Activated T-cell treated with anti-CD3 and anti-CD28 coated beads for 4 hours (primary cell): ENCODE data around the gene CFAP61.

Experiments
- DNase-seq: peaks from one replicate; pipeline ENCODE4 v3.0.0-alpha.2; 2020

Gene CFAP61

DNA sequence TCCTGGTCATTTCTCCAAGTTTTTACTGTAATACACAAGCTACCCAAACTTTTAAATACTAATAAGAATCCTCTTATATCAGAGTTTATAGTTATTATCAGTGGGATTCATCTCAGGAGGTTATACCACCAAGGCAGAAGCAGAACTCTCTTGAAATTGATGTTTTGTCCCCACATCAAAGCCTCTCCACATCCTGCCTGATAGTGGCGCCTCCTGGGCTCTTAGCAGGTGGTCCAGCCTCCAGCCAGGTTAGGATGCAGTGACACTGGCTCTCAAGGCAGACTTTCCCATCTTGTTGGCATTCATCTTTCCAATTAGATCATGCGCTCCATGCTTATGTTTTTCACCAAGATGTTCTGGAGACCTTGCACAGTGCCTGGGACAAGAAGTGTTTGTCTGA, 233.7 kb downstream of the CFAP61 start:
- DNase-seq, result no peak

DNA sequence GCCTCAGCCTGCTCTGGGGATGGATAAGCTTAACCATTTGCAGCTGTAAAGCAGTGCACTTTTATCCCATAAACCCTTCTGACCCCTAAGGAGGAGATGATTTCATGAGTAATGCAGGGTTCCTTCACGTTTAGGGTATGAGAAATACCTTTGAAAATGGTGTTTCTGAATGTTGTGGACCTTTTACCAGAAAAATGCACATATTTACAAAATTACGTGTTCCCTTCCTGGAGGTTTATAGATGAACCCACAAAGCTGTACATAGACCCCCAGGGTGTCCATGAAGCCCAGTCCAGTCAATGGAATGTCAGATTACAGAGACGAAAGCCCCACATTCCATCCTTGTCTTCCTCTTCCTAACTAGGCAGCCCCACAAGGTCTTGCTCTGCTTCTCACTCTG, 237.0 kb downstream of the CFAP61 start:
- no peak for DNase-seq

DNA sequence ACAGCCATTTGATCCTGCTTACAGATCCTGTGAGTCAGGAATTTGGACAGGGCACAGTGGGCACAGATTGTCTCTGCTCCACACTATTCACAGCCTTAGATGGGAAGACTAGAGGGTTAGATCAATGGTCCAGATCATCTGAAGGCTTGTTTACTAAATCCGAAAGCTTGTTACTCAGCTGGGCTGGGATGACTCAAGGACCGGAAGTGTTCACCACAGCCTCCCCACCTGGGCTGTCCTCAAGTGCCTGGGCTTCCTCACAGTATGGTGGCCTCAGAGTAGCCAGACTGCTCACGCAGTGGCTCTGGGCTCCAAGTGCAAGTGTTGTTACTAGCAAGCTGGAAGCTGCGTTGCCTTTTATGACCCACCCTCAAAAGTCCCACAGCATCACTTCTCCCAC, 240.1 kb downstream of the CFAP61 start:
- DNase-seq, result no peak

DNA sequence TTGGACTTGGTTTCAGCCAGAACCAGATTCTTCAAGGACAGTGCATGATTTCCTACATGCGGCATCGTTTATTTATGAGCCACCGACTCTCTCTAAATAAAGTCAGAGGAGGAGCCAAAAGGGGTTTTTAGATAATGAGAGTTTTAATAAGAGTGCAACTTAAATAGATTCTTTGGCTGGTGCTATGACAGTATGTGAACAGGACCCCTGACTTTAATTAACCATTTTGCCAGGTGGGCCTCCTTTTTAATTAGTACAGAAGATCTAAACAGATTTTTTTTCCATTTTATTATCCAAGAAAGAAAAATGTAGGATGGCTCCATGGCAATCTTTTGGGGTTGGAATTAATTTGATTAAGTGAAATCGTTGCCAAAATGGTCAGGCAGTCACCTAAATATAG, 240.8 kb downstream of the CFAP61 start:
- no peak for DNase-seq

DNA sequence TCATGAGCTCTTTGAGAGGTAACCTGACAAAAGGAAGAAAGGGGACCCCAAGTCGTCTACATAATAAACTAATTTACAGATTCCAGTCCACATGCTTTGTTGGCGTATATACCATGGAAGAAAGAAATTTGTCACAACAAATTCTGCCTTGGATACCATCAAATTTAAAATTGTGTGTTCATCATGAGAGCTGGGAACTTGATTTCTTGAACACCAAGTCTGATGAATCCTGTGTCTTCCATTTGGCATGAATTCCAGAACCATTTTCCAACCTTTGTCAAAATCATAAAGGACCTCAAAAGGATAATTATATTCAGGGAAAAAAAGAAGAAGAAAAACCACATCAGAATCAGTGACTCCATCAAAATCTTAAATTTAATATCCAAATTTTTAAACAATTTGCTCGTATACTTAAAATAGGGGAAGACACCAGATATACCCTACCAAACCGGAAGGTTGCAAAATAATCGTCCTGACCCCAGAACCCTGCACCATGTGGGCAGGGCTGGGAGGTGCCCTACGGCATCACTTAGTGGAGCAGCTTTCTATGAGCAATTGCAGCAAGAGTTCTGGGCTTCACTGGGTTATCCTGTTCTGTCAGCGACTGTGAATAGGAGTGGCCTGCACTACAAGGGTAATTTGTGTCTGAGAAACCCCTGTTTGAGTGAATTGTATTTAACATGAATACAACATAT, 241.5 kb downstream of the CFAP61 start:
- no peak for DNase-seq

DNA sequence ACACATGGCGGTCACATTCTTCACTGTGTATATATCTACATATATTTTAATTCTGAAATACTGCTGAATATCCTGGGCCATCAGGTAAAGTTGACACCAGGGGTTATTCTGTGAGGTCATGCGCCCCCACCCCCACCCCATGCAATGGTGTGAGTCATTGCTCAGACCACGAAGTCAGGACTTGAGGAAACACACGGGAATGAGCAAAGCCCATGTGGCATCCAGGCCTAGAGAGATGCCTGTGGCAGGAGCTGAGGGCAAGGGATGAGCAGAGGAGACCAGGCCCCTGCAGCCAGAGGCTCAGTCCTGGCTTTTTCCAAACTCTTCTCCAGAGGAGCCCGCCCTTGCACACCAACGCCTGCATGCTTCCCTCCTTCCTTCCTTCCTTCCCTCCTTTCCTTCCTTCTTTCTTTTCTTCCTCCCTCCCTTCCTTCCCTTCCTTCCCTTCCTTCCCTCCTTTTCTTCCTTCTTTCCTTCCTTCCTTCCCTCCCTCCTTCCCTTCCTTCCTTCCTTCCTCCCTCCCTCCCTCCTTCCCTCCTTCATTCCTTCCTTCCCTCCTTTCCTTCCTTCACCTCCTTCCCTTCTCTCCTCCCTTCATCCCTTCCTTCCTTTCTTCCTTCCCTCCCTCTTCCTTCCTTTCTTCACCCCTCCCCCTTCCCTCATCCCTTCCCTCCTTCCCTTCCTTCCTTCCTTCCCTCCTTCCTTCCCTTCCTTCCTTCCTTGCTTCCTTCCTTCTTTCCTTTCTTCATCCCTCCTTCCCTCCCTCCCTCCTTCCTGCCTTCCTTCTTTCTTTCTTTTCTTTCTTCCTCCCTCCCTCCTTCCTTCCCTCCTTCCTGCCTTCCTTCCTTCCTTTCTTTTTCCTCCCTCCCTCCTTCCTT, 243.5 kb downstream of the CFAP61 start:
- DNase-seq, result no peak

DNA sequence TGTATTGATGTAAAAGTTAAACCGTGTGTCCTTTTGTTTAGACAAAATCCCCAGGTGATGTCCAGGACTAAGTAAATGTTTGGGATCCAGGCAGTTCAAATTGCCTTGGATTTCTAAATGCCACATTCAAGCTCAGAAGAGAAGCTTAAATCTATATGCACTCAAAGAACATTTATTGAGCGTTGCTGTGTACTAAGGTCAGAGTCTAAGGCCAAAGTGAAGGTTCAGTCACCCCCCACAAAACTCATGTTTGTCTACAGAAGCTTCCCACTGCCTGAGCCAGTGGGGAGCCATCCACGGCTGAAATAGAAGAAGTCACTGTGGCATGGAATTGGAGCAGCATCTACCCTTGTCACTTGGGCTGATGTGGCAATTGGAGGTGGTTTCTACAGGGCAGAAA, 244.8 kb downstream of the CFAP61 start:
- no peak for DNase-seq

DNA sequence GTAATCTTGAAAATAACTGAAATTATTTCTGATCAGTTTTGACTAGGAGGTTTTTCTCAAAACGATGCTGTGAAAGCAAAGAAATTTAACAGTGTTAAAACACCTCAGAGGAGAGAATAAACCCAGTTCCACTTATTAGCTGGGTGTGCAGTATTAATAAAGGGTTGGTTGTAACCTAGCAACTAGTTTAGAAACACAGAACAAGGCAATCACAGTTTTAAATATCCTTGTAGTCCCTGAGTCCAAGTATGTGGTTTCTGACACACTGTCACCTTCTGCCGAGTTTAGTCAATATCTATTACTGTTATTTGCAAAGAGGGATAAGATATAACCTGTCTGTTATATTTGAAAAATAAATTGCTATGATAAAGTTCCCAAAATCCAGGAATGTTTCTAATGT, 245.4 kb downstream of the CFAP61 start:
- no peak for DNase-seq

DNA sequence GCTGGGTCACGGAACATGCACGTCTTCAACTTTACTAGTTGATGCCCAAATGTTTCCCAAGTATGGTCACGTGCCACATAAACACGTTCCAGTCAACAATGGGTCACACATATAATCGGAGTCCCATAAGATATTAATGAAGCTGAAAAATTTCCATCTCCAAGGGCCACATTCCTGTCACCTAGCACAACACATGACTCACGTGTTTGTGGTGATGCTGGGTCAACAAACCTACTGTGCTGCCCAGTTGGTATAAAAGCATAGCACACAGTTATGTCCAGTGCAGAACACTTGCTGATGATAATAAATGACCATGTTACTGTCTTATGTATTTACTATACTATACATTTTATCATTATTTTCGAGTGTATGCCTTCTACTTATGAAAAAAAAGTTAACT, 247.6 kb downstream of the CFAP61 start:
- DNase-seq, result no peak

DNA sequence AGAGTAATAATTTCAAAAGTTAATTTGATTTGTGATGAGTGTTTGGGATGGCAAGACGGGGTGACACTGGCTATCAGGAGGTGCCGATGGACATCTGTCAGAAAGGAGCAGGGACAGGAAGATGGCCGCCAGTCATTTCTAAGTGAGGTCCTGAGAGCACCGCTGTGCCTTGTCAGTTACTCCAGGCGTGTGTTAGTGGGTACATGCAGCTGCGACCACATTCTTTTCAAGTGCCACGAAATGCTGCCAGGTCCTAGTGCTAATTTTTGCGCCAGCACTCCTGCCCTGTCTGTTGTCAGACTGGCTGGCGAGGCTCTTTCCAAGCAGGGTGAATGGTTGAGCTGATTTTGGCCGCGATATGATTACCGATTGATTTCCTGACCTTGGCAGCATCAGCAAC, 251.0 kb downstream of the CFAP61 start:
- no peak for DNase-seq

DNA sequence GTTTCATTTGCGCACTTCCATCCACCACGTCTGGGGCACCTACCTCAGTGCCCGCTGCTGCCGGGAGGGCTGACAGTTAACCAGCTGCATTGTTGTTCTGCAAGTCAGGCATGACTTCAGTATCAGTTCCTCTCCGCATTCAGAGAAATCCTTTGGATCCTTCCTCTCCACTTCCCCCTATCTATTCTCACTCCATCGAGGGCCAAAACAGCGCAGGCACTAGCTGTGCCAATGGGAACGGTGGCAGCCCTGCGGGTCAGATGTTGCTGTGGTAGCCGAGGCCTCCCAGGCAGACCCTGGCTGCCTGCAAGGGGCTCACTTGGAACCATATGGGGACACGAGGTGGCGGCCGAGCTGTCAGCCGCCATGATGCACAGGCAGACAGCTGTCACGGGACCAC, 251.4 kb downstream of the CFAP61 start:
- no peak for DNase-seq

DNA sequence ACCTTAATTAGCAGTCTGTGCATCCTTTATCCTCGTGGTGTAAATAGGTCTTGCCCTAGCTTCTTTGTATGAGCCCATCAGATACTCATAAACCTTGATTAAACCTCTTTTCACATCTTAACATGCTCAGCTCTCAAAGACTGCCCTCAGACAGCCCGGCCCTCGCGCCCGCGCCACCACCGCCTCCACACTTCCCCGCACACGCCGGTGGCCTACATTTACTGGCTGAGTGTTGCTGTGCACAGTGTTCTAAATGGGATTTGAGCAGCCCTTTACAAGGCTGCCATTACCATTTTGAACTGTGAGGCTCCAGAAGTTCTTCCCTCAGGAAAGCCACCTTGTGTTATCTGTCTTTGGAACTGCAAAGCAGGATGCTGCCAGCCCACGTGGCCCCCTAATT, 252.6 kb downstream of the CFAP61 start:
- DNase-seq, result no peak

DNA sequence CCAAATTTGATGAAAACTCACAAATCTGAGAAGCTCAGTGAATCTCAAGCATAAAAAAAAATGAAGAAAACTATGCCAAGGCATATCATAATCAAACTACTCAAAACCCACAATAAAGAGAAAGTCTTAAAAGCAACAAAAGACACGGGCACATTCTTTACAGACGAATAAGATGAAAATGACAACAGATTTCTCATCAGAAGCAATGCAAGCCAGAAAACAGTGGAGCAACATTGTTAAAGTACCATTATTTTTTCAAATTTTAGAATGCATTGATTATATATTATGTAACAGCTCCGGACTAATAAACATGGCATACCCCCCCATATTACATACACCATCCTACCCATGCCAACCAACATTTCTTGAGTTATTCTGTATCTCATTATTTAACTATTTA, 260.2 kb downstream of the CFAP61 start:
- DNase-seq, result no peak

DNA sequence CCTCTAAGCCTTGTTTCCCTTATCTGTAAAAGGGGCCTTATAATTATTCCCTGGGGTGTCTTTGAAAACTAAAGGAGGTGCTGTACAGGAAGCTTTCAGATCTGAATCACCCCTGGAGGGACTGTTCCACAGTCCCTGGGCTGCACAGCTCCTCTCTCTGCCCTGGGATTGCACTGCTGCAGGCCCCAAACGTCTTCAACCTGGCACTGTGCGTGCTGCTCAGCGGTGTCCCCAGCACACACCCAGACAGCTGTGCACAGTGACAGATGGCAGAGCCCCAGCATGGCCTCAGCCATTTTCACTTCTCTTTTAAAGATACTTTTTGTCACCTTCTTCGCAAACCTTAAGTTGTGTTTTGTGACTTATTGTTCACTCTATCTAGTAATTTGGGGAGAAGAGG, 264.9 kb downstream of the CFAP61 start:
- no peak for DNase-seq

DNA sequence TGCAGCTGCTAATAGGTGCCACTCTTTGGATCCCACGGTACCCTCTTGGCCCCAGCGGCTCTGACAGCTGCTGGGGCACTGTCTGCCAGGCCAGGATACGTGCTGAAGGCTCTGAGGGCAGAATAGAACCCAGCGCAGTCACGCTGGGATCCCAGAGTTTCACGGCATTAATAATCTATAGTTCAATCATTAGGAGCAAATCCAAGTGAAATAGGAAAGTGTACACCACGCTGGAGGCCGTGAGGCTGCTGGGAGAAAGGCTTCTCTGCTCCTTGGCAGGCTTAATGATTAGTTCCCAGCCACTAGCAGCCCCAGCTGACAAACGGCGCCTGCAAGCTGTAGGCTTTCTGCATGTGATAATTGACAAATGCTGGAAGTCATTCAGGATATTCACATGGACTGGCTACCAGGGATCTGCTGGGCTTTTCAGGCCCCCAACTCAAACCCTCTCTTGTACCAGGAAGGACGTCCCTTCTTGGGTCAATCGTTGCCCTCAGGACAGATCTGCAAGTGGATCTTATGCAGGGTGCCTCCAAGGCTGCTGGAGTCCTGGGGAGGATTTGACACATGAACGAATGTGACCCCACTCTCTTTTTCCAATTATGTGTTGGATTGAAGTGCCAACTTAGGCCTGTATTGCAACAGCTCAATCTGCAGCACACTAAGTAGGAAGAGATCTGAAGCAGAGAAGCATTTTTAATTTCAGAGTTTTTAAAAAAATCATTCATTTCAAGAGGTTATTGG, 265.5 kb downstream of the CFAP61 start:
- no peak for DNase-seq

DNA sequence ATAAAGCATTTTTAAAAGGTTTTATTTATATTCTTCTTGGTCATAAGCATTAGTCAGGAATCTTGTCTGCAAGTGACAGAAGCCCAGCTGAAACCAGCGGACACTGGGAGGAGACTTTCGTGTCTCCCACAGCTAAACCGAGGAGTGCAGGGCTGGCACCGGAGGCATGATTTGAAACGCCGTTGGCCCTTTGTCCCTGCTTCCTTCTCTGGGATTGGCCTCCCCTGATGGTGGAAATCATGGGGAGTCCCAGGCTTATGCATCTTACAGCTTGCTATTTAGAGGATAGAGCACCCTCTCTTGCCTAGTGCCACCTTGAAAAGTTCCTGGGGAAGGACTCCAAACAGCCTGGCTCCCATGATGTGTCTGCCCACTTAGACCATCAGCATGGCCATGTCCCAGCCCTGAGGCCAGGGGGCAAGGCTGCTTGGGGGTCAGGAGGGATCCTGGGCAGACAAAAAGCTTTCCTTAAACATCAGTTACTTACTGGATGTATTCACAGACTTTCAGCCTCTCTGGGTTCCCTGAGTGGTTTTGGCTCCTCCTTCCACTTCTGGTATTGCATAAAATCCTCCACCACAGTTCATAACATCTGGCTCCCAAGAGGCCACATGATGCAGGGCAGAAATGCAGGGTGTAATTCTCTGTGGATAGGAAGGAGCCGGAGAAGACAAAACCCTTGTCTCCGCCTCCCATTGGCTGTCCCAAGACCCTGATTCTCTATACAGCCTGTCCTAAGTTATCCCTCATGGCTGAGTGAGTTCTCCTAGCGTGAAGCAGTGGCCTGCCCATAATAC, 266.2 kb downstream of the CFAP61 start:
- no peak for DNase-seq

DNA sequence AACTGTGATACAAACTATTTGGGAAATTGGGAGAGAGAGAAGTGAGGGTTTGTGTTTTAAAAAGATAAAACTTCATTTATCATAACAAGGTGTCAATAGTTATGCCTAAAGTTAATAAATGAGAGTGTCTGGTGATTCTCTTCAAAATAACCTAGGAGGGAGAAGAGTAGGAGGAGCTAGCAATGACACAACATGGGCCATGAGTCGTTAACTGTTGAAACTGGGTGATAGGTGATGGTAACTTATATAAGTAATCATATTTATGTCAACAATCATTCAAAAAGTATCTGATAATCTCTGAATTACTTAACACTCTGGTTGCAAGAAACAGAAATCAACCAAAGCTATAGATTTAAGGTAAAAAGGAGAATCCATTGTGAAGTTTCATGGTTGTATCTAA, 268.8 kb downstream of the CFAP61 start:
- no peak for DNase-seq

DNA sequence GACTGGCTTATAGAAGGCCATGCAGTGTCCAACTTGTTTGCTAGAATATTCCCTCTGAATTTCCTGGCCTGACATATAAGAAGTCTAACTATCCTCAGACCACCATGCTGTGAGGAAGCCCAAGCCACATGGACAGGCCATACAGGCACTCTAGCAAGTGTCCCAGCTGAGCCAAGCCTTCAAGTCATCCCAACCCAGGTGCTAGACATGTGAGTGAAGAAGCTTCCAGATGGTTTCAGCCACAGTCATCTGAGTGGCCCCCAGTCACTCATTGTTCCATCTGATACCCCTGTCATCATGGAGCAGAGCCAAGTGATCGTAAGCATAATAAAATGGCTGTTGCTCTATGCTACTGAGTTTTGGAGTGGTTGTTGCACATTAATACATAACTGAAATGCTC, 269.6 kb downstream of the CFAP61 start:
- no peak for DNase-seq

DNA sequence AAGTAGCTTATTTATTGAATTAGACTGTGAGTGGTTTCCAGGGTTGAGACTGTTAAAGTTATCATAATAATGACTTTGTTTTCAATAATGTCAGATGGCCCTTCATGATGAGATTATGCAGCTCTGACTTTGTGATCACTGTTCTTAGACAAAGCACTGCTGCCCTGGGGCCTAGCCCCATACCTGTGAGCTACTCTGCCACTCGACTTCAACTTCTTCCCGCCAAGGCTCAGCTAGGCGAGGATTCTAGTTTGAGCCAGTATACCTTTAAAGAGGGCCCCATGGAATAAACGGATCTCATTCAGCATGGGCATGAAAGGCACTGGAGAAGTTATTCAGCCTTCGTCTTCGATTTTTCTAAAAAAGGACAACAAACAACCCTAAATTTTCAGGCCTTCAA, 270.6 kb downstream of the CFAP61 start:
- DNase-seq, result no peak

DNA sequence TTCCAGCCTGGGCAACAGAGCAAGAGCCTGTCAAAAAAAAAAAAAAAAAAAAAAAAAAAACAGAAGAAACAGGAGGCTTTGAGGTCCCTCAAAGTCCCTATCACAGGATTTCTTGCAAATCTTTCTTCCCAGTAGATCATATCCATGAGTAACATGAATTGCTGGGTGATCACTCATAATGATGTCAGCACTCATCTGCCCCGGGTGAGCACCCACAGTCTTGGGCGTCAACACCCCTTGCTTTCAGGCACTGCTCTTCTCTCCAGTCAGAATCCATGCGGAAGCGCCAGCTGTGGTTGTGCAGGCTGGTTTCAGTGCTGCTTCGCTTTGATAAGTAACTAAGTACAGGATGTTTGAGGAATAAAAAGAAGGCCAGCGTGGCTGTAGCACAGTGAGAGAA, 275.4 kb downstream of the CFAP61 start:
- DNase-seq, result no peak

DNA sequence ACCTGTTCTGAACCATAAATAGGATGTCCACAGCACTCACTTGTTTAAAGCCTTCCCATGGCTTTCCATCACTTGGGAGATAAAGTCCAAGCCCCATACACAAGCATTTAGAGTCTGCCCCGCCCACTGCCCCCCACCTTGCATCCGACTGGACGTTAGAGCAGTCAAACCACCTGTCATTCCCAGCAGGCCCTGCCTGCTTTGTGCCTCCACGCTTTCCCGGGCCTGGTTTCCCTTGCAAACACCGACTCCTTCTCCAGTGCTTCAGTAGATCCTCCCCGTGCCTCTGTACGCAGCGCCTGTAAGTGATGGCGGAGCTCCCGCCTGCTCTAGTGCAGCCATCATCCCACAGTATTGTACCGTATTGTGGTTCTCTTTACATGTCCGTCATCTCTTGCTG, 277.2 kb downstream of the CFAP61 start:
- DNase-seq, result no peak

DNA sequence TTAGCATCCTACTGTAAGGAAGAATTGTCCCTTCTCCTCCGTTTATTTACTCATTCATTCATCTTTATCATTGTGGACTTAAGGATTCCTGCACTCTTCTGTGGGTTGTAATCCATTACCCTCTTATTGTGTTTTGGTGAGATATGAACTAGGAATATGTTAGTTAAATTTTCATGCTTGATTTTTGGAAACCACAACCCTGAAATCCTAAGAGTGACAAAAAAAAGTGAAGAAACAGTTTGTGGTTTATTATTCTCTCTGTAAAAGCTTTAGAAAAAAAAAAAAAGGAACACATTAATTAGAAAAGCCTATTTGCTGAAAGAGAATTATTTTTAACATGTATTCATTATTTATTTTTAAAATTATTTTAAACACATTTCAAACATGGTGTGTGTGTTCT, 278.8 kb downstream of the CFAP61 start:
- no peak for DNase-seq

DNA sequence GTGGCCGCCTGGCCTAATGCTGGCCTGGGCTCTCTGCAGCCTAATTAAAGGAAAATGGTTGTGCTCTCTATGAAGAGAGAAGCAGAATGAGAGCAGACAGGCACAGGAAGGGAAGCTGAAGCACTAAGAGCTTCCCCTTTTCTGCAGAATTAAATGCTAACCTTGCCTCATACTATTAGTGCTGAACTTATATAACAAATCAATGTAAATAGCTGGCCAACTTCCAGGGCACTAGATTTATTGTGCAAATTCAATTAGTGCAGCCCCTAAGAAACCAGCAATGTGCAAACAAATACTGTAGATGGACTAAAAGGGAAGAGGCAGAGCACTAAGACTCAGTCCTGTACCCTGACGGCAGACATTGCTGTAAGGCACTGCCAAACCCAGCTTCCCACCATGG, 279.5 kb downstream of the CFAP61 start:
- DNase-seq, result no peak
